ENCODE data around the gene PATL2. TPM values are rescaled to one million over a fixed set of nuclear protein-coding genes. Genes with fewer than 3 reads are reported as not detected.
A peak's percentile ranks its signal among the peaks of the same experiment; 100 is the strongest.

The PATL2 gene
- total and polyA plus RNA-seq, 2 donors (not counting 1 experiment from before 2014, with no cell fraction given) = 58.9 to 89.4 TPM

GRCh38 chr15:44729408-44730127, 18.4 kb upstream of the PATL2 start:
- Histone ChIP-seq H3K79me2 (ENCODE audit: control insufficient read depth, insufficient read depth, low read length) (peaks cover 88% of the 10 kb centered on the region), H3K4me1 (ENCODE audit: control insufficient read depth in 2 of 2, insufficient read depth in 2 of 2, low read length in 2 of 2) (peaks cover 56 to 67% of the 10 kb centered on the region in 2 donors), H2AFZ (ENCODE audit: insufficient read depth, low read depth, low read length, poor library complexity, severe bottlenecking) (peak overlapping the region; percentile 85), H3K9me3 (ENCODE audit: control extremely low read depth in 1 of 3, control insufficient read depth in 2 of 3, insufficient read depth in 1 of 3, low read length in 2 of 3) (no peaks in the 10 kb centered on the region), H4K20me1 (ENCODE audit: control insufficient read depth, insufficient read depth, low read length, poor library complexity, severe bottlenecking) (no peaks in the 10 kb centered on the region), H3K27me3 (replicated peaks in 1 of 4; ENCODE audit: control extremely low read depth in 1 of 4, control insufficient read depth in 3 of 4, insufficient read depth in 4 of 4, low read length in 3 of 4) (no peaks in the 10 kb centered on the region), H3K36me3 (replicated peaks in 1 of 2; ENCODE audit: control extremely low read depth in 1 of 2, control insufficient read depth in 1 of 2, extremely low read depth in 1 of 2, insufficient read depth in 2 of 2, low read length in 1 of 2) (peaks cover 0 to 7% of the 10 kb centered on the region in 2 experiments), H3K4me2 (replicated peaks; ENCODE audit: low read depth, low read length, poor library complexity, severe bottlenecking) (peak overlapping the region; percentile 81), H3K9ac (ENCODE audit: low read length) (peak overlapping the region; percentile 94), H3K27ac (ENCODE audit: low read length in 2 of 2) (peak overlapping the region; percentile 94 to 95), H3K4me3 (ENCODE audit: control extremely low read depth in 1 of 5, extremely low read depth in 1 of 5, insufficient read depth in 1 of 5, low read depth in 2 of 5, low read length in 4 of 5) (peak overlapping the region; percentile 62 to 94 (median 88))
- ATAC-seq (ENCODE audit: low read depth) = peak; percentile 9
- CTCF ChIA-PET = interaction anchor here (0.5 to 18.0 kb wide), 8 partner anchors 7 to 152 kb away, joined by 3 to 529 read pairs (median 5); partner anchors contain the start of genes B2M, PATL2, SPG11 and TRIM69
- Mint-ChIP-seq H3K27ac (peak overlapping the region; percentile 99), H3K9me3 (ENCODE audit: insufficient read depth) (no peaks in the 10 kb centered on the region), H3K27me3 (no peaks in the 10 kb centered on the region), H3K4me3 (peak overlapping the region; percentile 99), H3K4me1 (peaks cover 70% of the 10 kb centered on the region)
- no peak for DNase-seq
- TF ChIP-seq CTCF (IDR thresholded peaks at IDR 0.05) = no peak
- no peak for TF ChIP-seq EZH2 (IDR thresholded peaks at IDR 0.05; ENCODE audit: borderline replicate concordance, insufficient read depth, low read depth, low read length, poor library complexity, severe bottlenecking)
- intact Hi-C loops (cut with micrococcal nuclease) = loop anchor here (1.0 to 5.0 kb wide), 6 partner anchors 9 to 468 kb away; partner anchors contain the start of genes CTDSPL2, EIF3J, GOLM2 and SPG11
- POLR2A ChIA-PET = interaction anchor here (0.6 to 34.6 kb wide), 7 partner anchors 8 to 193 kb away, joined by 3 to 819 read pairs (median 12); partner anchors contain the start of genes B2M, EIF3J, PATL2 and SPG11
- under 1% methylated on average over 15 of the region's 21 CpGs for WGBS (ENCODE audit: insufficient coverage)

Measured in B cell (primary cell).